GM23248 (cell line): ENCODE data around the gene TPTE2.

Experiments
- EZH2 ChIP-seq: fragments of 200-600 bp; sonication (generic); IDR thresholded peaks from 2 replicates; pipeline ENCODE4 v1.6.1; 2018; ENCODE audit warnings: antibody characterized with exemption, mild to moderate bottlenecking; ENCODE audit not compliant: insufficient read depth, poor library complexity, severe bottlenecking
- EZH2phosphoT487 ChIP-seq: fragments of 200-600 bp; sonication (generic); IDR thresholded peaks from 2 replicates; pipeline ENCODE4 v1.6.1; 2018; ENCODE audit warnings: antibody characterized with exemption, moderate library complexity, mild to moderate bottlenecking, low read depth; ENCODE audit not compliant: insufficient read depth

DNA sequence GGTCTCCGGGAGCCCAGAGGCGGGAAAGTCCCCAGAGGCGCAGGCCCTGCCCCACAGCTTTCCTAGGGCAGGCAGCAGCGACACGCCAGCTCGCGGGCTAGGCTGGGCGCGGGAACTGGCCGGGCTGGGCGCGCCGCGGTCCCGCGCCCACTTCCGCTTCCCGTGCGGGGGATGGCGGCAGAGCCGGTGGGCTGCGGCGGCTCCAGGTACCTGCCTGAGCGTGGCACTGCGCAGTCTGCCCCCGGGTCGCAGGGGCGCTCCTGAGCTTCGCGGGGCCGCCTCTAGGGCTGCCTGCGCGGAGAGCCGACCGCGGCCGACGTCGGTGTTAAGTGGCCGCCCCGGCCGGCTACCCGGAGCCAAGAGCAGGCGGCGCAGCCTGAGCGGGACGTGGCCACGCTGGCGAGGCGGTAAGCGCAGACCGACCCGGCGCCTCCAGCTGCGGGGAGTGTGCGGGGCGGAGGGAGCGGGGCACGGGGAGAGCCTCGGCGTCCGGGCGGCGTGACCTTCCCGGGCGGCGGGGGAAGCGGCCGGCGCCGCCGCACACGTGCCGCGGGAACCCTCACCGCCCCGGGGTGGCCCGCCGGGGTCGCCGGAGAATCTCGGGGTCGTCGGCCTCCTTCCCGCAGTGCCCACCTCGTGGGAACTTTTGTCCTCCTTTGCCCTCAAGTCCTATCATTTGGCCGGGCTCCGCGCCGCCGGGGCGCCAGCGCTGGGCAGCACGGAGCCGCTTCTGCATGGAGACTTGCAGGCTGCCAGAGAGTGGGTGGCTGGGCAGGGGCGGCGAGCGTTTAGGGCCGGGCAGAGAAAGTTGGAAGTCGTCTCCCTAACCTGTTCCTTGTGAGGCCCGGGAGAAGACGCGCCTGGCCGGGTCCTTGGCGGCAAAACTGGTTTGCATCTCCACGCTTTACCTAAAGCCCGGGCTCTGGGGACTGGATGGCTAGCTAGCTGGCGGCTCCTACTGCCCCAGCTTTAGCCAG is 40.7 kb upstream of the TPTE2 start:
- TF ChIP-seq EZH2 (no peak), EZH2phosphoT487 (no peak)
